ENCODE data around the gene NCOR1.

- no peak for TF ChIP-seq CTCF (IDR thresholded peaks at IDR 0.05; ENCODE audit: low read depth, low read length)
- no peak for TF ChIP-seq EZH2phosphoT487 (IDR thresholded peaks at IDR 0.05; ENCODE audit: low read depth)
Observed at GRCh38 chr17:16158714-16159113, 56.6 kb downstream of the NCOR1 start.
